H9 (cell line): ENCODE measurements around the gene ZDHHC3. TPM values are rescaled to one million over a fixed set of nuclear protein-coding genes. Genes with fewer than 3 reads are reported as not detected.

ENCODE experiments used
- DNase-seq: peaks from one replicate; pipeline ENCODE4 v3.0.0-alpha.2; 2017
- H2AFZ ChIP-seq: one replicate; pipeline ENCODE4 v1.6.1; 2013; ENCODE audit warnings: mild to moderate bottlenecking, low read length, control low read depth, moderate library complexity
- H2AK5ac ChIP-seq: 2 replicates; pipeline ENCODE4 v1.6.1; 2013; ENCODE audit warnings: low read length, control low read depth, mixed read lengths; ENCODE audit not compliant: insufficient read length
- H2BK120ac ChIP-seq: one replicate; pipeline ENCODE4 v1.6.1; 2013; ENCODE audit warnings: low read depth, mild to moderate bottlenecking, low read length, control low read depth, inconsistent platforms; ENCODE audit not compliant: poor library complexity, severe bottlenecking
- H2BK12ac ChIP-seq: 2 replicates; pipeline ENCODE4 v1.6.1; 2013; ENCODE audit warnings: low read length, control low read depth, mixed read lengths, low read depth; ENCODE audit not compliant: insufficient read length
- H2BK15ac ChIP-seq: 2 replicates; pipeline ENCODE4 v1.6.1; 2013; ENCODE audit warnings: low read depth, low read length, control low read depth
- H2BK20ac ChIP-seq: one replicate; pipeline ENCODE4 v1.6.1; 2013; ENCODE audit warnings: low read depth, mild to moderate bottlenecking, low read length, control low read depth, inconsistent platforms; ENCODE audit not compliant: poor library complexity, severe bottlenecking
- H2BK5ac ChIP-seq: 2 replicates; pipeline ENCODE4 v1.6.1; 2013; ENCODE audit warnings: low read length, control low read depth, mixed read lengths; ENCODE audit not compliant: insufficient read length
- H3K14ac ChIP-seq: 2 replicates; pipeline ENCODE4 v1.6.1; 2013; ENCODE audit warnings: low read length, control low read depth; ENCODE audit not compliant: insufficient read depth
- H3K18ac ChIP-seq: 2 replicates; pipeline ENCODE4 v1.6.1; 2013; ENCODE audit warnings: low read depth, mild to moderate bottlenecking, mixed read lengths, low read length, control low read depth; ENCODE audit not compliant: insufficient read length
- H3K23ac ChIP-seq: 2 replicates; pipeline ENCODE4 v1.6.1; 2013; ENCODE audit warnings: low read length, control low read depth, mixed read lengths, low read depth; ENCODE audit not compliant: insufficient read length
- H3K23me2 ChIP-seq: 2 replicates; pipeline ENCODE4 v1.6.1; 2013; ENCODE audit warnings: low read depth, mild to moderate bottlenecking, mixed read lengths, low read length, control low read depth; ENCODE audit not compliant: insufficient read length, poor library complexity, severe bottlenecking
- H3K27ac ChIP-seq: 2 replicates; pipeline ENCODE4 v1.5.1; 2013; ENCODE audit warnings: low read length, control low read depth, mixed read lengths, low read depth; ENCODE audit not compliant: insufficient read length
- H3K27me3 ChIP-seq: 2 replicates; pipeline ENCODE4 v1.6.1; 2013; ENCODE audit warnings: low read length, control low read depth, inconsistent platforms; ENCODE audit not compliant: insufficient read depth
- H3K4ac ChIP-seq: 2 replicates; pipeline ENCODE4 v1.6.1; 2013; ENCODE audit warnings: low read depth, mild to moderate bottlenecking, control low read depth, inconsistent platforms, low read length, moderate library complexity
- H3K4me1 ChIP-seq: 2 replicates; pipeline ENCODE4 v1.6.1; 2013; ENCODE audit warnings: low read length, control low read depth, inconsistent platforms; ENCODE audit not compliant: insufficient read depth
- H3K4me2 ChIP-seq: 2 replicates; pipeline ENCODE4 v1.6.1; 2013; ENCODE audit warnings: low read length, control low read depth, mixed read lengths; ENCODE audit not compliant: insufficient read length, insufficient read depth
- H3K56ac ChIP-seq: 2 replicates; pipeline ENCODE4 v1.6.1; 2013; ENCODE audit warnings: low read depth, mild to moderate bottlenecking, mixed read lengths, low read length, control low read depth; ENCODE audit not compliant: insufficient read length
- H3K79me1 ChIP-seq: 2 replicates; pipeline ENCODE4 v1.6.1; 2013; ENCODE audit warnings: low read depth, mild to moderate bottlenecking, moderate library complexity, low read length, control low read depth, inconsistent platforms; ENCODE audit not compliant: insufficient read depth, poor library complexity, severe bottlenecking
- H3K79me2 ChIP-seq: 2 replicates; pipeline ENCODE4 v1.6.1; 2013; ENCODE audit warnings: low read length, control low read depth, inconsistent platforms; ENCODE audit not compliant: insufficient read depth
- H3K9ac ChIP-seq: 2 replicates; pipeline ENCODE4 v1.6.1; 2013; ENCODE audit warnings: low read length, control low read depth, mixed read lengths; ENCODE audit not compliant: insufficient read length; ENCODE audit errors: extremely low read depth
- H3K9me3 ChIP-seq: one replicate; pipeline ENCODE4 v1.6.1; 2013; ENCODE audit warnings: low read depth, low read length, inconsistent platforms; ENCODE audit not compliant: control insufficient read depth
- H3T11ph ChIP-seq: one replicate; pipeline ENCODE4 v1.6.1; 2013; ENCODE audit warnings: mild to moderate bottlenecking, low read length, control low read depth, inconsistent platforms
- H4K20me1 ChIP-seq: one replicate; pipeline ENCODE4 v1.6.1; 2013; ENCODE audit not compliant: control insufficient read depth, insufficient read length, insufficient read depth
- H4K5ac ChIP-seq: 2 replicates; pipeline ENCODE4 v1.6.1; 2013; ENCODE audit warnings: low read depth, mild to moderate bottlenecking, mixed read lengths, low read length, control low read depth; ENCODE audit not compliant: insufficient read length
- H4K8ac ChIP-seq: replicated peaks from 2 replicates; pipeline ENCODE4 v1.6.1; 2013; ENCODE audit warnings: low read length, control low read depth, mixed read lengths, low read depth; ENCODE audit not compliant: insufficient read length
- H4K91ac ChIP-seq: 2 replicates; pipeline ENCODE4 v1.6.1; 2013; ENCODE audit warnings: low read depth, mild to moderate bottlenecking, moderate library complexity, mixed read lengths, low read length, control low read depth; ENCODE audit not compliant: insufficient read length
- H3K27ac Mint-ChIP-seq, 3 experiments: 2 replicates in 2 of 3; 3 replicates in 1 of 3; pipeline ENCODE4 v1.8.0; 2020 to 2021; ENCODE audit warnings: mixed read lengths in 3 of 3, mild to moderate bottlenecking in 1 of 3, moderate library complexity in 1 of 3
- H3K27me3 Mint-ChIP-seq: 2 replicates; pipeline ENCODE4 v1.8.0; 2021; ENCODE audit warnings: low read depth, mild to moderate bottlenecking, moderate library complexity, mixed read lengths
- H3K36me3 Mint-ChIP-seq, 3 experiments: 2 replicates in 2 of 3; 3 replicates in 1 of 3; pipeline ENCODE4 v1.8.0; 2020 to 2021; ENCODE audit warnings: low read depth in 3 of 3, mixed read lengths in 3 of 3; ENCODE audit not compliant: insufficient read depth in 1 of 3
- H3K4me1 Mint-ChIP-seq, 2 experiments: 2 replicates each; pipeline ENCODE4 v1.8.0; 2020; ENCODE audit warnings: mixed read lengths in 2 of 2
- H3K4me3 Mint-ChIP-seq, 2 experiments: 2 replicates in 1 of 2; 3 replicates in 1 of 2; pipeline ENCODE4 v1.8.0; 2020 to 2021; ENCODE audit warnings: mild to moderate bottlenecking in 2 of 2, mixed read lengths in 2 of 2, moderate library complexity in 1 of 2
- H3K9me3 Mint-ChIP-seq, 2 experiments: 2 replicates in 1 of 2; 3 replicates in 1 of 2; pipeline ENCODE4 v1.8.0; 2020; ENCODE audit warnings: mild to moderate bottlenecking in 2 of 2, mixed read lengths in 2 of 2, moderate library complexity in 1 of 2
- WGBS: extraction: QIAGEN DNeasy Blood & Tissue Kit; methylation state at CpG from one replicate; pipeline ENCODE4 v1.1.7; 2013; ENCODE audit warnings: missing lambda C conversion rate, low lambda C conversion rate, mixed read lengths; ENCODE audit not compliant: insufficient read length; ENCODE audit errors: extremely low coverage; 5-methylcytosine and 5-hydroxymethylcytosine counted together
- total RNA-seq: library from RNA; stranded (reverse); gene quantifications from 2 replicates; pipeline ENCODE4 v1.2.1, GENCODE V29; 2021
- TF ChIP-seq, protein P1 (sequence below): fragments of 200-600 bp; sonication (generic); conservative IDR thresholded peaks from 3 replicates; pipeline ENCODE4 v1.8.0; 2021; ENCODE audit warnings: antibody characterized with exemption, mild to moderate bottlenecking

Gene ZDHHC3
- total RNA-seq, 1 experiment from 2014 or later, result 71.3 TPM

DNA sequence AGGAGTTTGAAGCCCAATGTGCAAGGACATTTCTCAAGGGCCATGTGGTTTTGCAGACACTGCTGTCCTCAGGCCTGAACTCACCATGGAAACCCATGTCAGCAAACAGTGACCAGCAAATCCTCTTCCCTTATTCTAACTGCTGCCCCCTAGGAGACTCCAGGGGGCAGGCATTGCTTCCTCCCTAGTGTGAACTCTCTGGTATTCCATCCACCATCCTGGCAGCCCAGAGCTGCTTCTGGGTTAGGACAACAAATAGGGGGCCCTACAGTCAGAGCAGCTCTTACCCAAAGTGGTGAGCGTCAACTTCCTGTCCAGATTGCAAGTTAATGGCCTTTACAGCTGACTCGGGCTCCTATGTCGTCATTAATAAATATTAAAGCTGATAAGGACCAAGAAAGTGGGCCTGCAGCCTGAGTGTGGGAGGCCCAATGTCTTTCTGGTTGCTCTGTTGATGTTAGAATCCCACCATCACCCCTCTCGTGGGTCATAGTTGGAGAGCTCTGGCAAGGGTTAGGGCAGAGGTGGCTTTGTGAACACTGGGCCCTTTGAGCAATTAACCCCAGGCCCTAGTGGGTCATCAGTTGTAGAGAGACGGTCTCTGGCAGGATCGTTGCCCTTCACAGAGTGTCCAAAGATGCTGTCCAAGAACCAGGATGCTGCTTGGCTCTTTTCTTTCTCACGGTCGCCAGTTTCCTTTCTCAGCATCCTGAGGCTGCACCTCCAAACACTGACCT, 60.1 kb downstream of the ZDHHC3 start:
- Mint-ChIP-seq H3K4me1 (peaks cover 7 to 10% of the 10 kb centered on the region in 2 experiments), H3K4me3 (no peak overlapping the region), H3K36me3 (peaks cover 0 to 8% (median 0%) of the 10 kb centered on the region in 3 experiments; a peak in 2 of 7 replicates), H3K27me3 (no peaks in the 10 kb centered on the region), H3K27ac (no peak overlapping the region; a peak in 1 of 7 replicates), H3K9me3 (no peaks in the 10 kb centered on the region; a peak in 1 of 5 replicates)
- Histone ChIP-seq H3K79me2 (no peaks in the 10 kb centered on the region), H3K56ac (no peak overlapping the region), H2BK5ac (no peak overlapping the region), H2BK12ac (no peak overlapping the region), H3K9ac (no peak overlapping the region), H3K27ac (no peak overlapping the region), H3K4ac (no peak overlapping the region; the same call in 1 of the 2 replicates), H3K79me1 (no peaks in the 10 kb centered on the region), H2BK120ac (no peak overlapping the region), H3K4me1 (no peaks in the 10 kb centered on the region), H2BK20ac (no peak overlapping the region), H2AFZ (no peak overlapping the region), H2BK15ac (no peak overlapping the region), H4K5ac (no peak overlapping the region), H4K91ac (no peak overlapping the region), H4K8ac (no peak overlapping the region), H3K9me3 (no peaks in the 10 kb centered on the region), H3K23me2 (no peaks in the 10 kb centered on the region), H3K27me3 (no peaks in the 10 kb centered on the region), H3K4me2 (no peak overlapping the region), H3T11ph (no peak overlapping the region), H3K14ac (peak overlapping the region; percentile 26; the same call in 1 of the 2 replicates), H3K18ac (no peak overlapping the region), H4K20me1 (no peaks in the 10 kb centered on the region), H3K23ac (no peak overlapping the region), H2AK5ac (no peak overlapping the region)
- no CpG with 5 or more reads among the region's 8 CpGs for WGBS
- TF ChIP-seq, protein P1, sequence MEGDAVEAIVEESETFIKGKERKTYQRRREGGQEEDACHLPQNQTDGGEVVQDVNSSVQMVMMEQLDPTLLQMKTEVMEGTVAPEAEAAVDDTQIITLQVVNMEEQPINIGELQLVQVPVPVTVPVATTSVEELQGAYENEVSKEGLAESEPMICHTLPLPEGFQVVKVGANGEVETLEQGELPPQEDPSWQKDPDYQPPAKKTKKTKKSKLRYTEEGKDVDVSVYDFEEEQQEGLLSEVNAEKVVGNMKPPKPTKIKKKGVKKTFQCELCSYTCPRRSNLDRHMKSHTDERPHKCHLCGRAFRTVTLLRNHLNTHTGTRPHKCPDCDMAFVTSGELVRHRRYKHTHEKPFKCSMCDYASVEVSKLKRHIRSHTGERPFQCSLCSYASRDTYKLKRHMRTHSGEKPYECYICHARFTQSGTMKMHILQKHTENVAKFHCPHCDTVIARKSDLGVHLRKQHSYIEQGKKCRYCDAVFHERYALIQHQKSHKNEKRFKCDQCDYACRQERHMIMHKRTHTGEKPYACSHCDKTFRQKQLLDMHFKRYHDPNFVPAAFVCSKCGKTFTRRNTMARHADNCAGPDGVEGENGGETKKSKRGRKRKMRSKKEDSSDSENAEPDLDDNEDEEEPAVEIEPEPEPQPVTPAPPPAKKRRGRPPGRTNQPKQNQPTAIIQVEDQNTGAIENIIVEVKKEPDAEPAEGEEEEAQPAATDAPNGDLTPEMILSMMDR, result peak; percentile 26; the same call in 2 of the 3 replicates
- DNase-seq, result peak; percentile 57
